IPS-15b (cell line): ENCODE measurements around the gene SLC25A48.

Experiments used
- H3K27me3 ChIP-seq: one replicate; pipeline ENCODE4 v1.6.1; 2013; ENCODE audit warnings: low read length; ENCODE audit not compliant: control insufficient read depth, insufficient read depth
- H3K36me3 ChIP-seq: one replicate; pipeline ENCODE4 v1.6.1; 2013; ENCODE audit warnings: low read length; ENCODE audit not compliant: control insufficient read depth, insufficient read depth
- H3K4me1 ChIP-seq: one replicate; pipeline ENCODE4 v1.6.1; 2013; ENCODE audit warnings: mild to moderate bottlenecking, low read length; ENCODE audit not compliant: control insufficient read depth, insufficient read depth
- H3K4me3 ChIP-seq: one replicate; pipeline ENCODE4 v1.5.1; 2013; ENCODE audit warnings: low read depth, low read length
- H3K9ac ChIP-seq: one replicate; pipeline ENCODE4 v1.6.1; 2013; ENCODE audit warnings: low read depth, mild to moderate bottlenecking, low read length
- H3K9me3 ChIP-seq: one replicate; pipeline ENCODE4 v1.6.1; 2013; ENCODE audit warnings: mild to moderate bottlenecking, low read length; ENCODE audit not compliant: control insufficient read depth, insufficient read depth

The SLC25A48 gene

DNA sequence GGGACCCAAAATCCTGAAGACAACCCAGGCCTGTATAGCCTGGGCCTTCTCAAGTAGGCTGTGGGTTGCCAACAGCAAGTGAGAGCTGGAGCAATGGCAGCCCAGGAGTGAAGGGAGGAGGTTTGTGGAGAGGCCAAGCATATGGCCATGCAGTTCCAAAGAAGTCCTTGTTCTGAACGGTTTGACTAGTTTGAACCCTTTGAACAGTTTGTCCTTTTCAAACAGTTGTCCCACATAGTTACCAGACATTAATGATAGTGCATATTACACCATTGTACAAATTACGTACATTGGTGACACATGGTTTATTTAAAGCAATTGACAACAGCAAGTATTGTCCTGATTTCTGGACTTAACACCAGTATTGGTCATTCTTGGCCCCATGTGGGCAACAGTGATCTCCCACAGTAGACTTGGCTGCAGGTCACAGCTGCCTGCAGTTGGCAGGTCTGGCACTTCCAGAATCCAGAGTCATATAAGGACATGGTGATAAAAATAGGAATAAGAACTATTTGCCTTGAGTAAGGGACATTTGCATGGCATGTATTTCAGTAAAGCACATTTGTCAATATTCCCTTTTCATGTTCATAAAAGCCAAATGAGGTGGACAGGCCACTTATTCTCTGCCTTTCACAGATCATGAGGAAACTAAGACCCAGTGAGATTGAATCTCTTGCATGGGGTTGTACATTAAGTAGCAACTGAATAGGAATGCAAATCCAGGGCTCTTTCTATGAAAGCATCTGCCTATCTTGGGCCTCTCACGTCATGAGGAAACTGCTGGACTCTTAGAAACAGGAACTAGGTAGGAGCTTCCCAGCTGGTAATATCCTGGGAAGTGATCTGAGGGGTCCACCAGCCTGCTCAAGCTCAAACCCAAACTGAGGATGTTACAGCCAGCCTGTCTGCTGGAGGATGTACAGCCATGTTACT lies 30.3 kb downstream of the SLC25A48 start:
- Histone ChIP-seq H3K9me3 (no peaks in the 10 kb centered on the region), H3K9ac (no peak overlapping the region), H3K4me3 (no peak overlapping the region), H3K4me1 (no peaks in the 10 kb centered on the region), H3K36me3 (no peaks in the 10 kb centered on the region), H3K27me3 (no peaks in the 10 kb centered on the region)

DNA sequence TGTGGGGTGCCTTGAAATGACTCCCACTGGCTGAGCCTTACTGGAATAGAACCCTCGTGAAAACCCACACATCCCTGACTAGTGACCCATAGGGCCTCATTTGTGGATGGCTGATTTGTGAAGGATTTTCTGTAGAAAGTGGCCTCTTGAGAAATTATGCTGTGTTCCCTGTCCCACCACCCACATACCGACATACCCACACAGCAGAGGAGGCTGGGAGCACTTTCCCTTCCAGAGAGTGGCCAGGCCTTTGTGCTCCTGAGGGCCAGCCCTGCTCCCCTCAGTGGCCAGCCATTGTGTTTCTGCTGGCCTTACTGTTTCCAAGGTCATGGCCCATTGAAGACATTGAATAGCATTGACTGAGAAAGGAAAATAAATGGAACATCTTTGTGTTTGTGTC lies 31.6 kb downstream of the SLC25A48 start:
- no peak overlapping the region for H3K9ac ChIP-seq
- no peaks in the 10 kb centered on the region for H3K27me3 ChIP-seq
- no peaks in the 10 kb centered on the region for H3K36me3 ChIP-seq
- no peaks in the 10 kb centered on the region for H3K4me1 ChIP-seq
- no peak overlapping the region for H3K4me3 ChIP-seq
- H3K9me3 ChIP-seq = no peaks in the 10 kb centered on the region

GRCh38 chr5:135867599-135867998 lies 33.1 kb downstream of the SLC25A48 start:
- no peaks in the 10 kb centered on the region for H3K36me3 ChIP-seq
- no peaks in the 10 kb centered on the region for H3K9me3 ChIP-seq
- no peak overlapping the region for H3K9ac ChIP-seq
- no peak overlapping the region for H3K4me3 ChIP-seq
- H3K4me1 ChIP-seq = no peaks in the 10 kb centered on the region
- H3K27me3 ChIP-seq = no peaks in the 10 kb centered on the region

GRCh38 chr5:135868681-135869080 lies 34.2 kb downstream of the SLC25A48 start:
- Histone ChIP-seq H3K36me3 (no peaks in the 10 kb centered on the region), H3K9ac (no peak overlapping the region), H3K4me3 (no peak overlapping the region), H3K9me3 (no peaks in the 10 kb centered on the region), H3K27me3 (no peaks in the 10 kb centered on the region), H3K4me1 (no peaks in the 10 kb centered on the region)

DNA sequence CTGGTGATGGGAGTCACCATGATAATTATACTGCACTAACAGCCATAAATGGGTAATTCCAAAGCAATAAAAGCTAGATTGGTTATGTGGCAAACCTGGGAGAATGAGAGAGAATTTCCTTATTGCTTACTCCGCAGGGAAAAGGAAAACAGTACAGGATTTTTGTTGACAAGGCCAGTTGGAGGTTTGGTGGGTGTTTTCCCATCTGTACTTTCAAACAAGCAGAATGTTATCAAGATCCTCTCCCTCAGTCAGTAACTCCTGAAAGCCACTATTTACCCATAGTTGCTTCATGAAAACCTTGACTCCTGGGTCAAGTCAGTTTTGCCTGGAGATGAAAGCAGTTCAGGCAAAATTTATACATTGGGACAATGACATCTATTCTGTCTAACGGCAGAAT lies 34.8 kb downstream of the SLC25A48 start:
- Histone ChIP-seq H3K36me3 (no peaks in the 10 kb centered on the region), H3K27me3 (no peaks in the 10 kb centered on the region), H3K9ac (no peak overlapping the region), H3K4me3 (no peak overlapping the region), H3K4me1 (no peaks in the 10 kb centered on the region), H3K9me3 (no peaks in the 10 kb centered on the region)

DNA sequence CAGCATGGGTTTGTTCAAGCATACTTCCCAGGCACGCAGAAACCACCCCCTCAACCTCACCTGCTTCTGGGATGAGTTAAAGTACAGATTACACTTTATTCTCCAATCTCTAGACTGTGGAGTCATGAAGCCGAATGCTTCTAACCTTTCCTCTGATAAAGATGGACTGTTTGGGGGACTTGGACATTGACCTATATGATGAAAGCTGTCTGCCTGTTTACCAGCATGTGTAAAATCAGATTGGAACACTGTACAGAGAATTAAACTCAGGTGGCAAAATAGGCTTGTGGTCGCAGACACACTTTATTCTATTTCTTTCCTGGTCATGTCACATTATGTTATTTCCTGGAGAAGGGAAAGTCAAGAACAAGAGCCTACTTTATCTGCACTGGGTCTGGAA lies 35.5 kb downstream of the SLC25A48 start:
- no peaks in the 10 kb centered on the region for H3K27me3 ChIP-seq
- H3K4me3 ChIP-seq = no peak overlapping the region
- no peaks in the 10 kb centered on the region for H3K36me3 ChIP-seq
- no peaks in the 10 kb centered on the region for H3K9me3 ChIP-seq
- no peak overlapping the region for H3K9ac ChIP-seq
- H3K4me1 ChIP-seq = no peaks in the 10 kb centered on the region

DNA sequence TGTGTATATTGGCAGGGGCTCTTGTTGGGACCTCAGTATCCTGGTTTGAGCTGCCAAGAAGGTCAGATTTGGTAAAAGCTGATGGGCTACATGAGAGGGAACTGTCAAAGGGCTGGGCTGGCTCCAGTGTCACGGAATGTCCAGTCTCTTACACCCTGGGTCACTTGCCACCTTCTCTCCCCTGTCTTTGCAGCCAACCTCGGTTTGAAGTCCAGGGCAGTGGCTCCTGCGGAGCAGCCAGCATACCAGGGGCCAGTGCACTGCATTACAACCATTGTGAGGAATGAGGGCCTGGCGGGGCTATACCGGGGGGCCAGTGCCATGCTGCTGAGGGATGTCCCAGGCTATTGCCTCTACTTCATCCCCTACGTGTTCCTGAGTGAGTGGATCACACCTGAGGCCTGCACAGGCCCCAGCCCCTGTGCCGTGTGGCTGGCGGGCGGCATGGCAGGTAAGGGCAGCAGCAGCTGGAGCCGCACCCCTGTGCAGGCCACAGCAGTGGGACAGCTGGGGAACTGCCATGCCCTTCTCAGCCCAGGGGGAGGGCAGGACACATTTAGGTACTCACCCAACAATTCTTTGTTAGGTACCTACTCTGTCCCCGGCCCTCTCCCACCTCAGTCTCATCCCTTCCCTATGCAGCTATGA lies 36.9 kb downstream of the SLC25A48 start:
- no peak overlapping the region for H3K4me3 ChIP-seq
- no peaks in the 10 kb centered on the region for H3K9me3 ChIP-seq
- no peaks in the 10 kb centered on the region for H3K36me3 ChIP-seq
- no peak overlapping the region for H3K9ac ChIP-seq
- H3K27me3 ChIP-seq = no peaks in the 10 kb centered on the region
- no peaks in the 10 kb centered on the region for H3K4me1 ChIP-seq

- no peak overlapping the region for H3K4me3 ChIP-seq
- no peaks in the 10 kb centered on the region for H3K4me1 ChIP-seq
- no peak overlapping the region for H3K9ac ChIP-seq
- no peaks in the 10 kb centered on the region for H3K9me3 ChIP-seq
- H3K36me3 ChIP-seq = no peaks in the 10 kb centered on the region
- H3K27me3 ChIP-seq = no peaks in the 10 kb centered on the region
Measured at GRCh38 chr5:135873831-135874230, 39.4 kb downstream of the SLC25A48 start.

DNA sequence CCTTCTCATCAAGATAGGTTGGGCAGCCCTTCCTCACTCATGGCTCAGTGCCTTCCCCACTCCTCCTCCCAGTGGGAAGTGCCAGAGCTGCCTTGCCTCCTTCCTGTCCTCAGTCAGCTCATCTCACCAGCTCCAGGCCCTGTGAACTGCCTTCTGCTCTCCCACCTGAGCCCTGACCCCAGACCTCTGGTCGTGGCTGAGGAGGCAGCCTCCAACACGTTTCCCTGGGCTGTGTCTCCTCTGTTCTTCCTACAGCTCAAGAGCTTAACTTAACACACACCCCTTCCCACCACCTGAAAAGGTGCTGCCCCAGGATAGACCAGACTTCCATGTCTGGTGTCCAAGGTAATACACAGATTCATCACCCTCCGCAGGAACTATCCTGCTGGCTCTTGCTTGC lies 40.0 kb downstream of the SLC25A48 start:
- H3K27me3 ChIP-seq = no peaks in the 10 kb centered on the region
- H3K4me1 ChIP-seq = no peaks in the 10 kb centered on the region
- no peaks in the 10 kb centered on the region for H3K36me3 ChIP-seq
- no peak overlapping the region for H3K4me3 ChIP-seq
- no peaks in the 10 kb centered on the region for H3K9me3 ChIP-seq
- H3K9ac ChIP-seq = no peak overlapping the region

- Histone ChIP-seq H3K36me3 (no peaks in the 10 kb centered on the region), H3K9me3 (no peaks in the 10 kb centered on the region), H3K4me3 (no peak overlapping the region), H3K4me1 (peaks cover 2% of the 10 kb centered on the region), H3K9ac (no peak overlapping the region), H3K27me3 (no peaks in the 10 kb centered on the region)
Measured at GRCh38 chr5:135875567-135875966, 41.1 kb downstream of the SLC25A48 start.

- Histone ChIP-seq H3K9ac (no peak overlapping the region), H3K36me3 (no peaks in the 10 kb centered on the region), H3K4me1 (peaks cover 6% of the 10 kb centered on the region), H3K4me3 (no peak overlapping the region), H3K9me3 (no peaks in the 10 kb centered on the region), H3K27me3 (no peaks in the 10 kb centered on the region)
Measured at GRCh38 chr5:135876146-135876545, 41.7 kb downstream of the SLC25A48 start.

- Histone ChIP-seq H3K27me3 (no peaks in the 10 kb centered on the region), H3K4me1 (peaks cover 6% of the 10 kb centered on the region), H3K36me3 (no peaks in the 10 kb centered on the region)
Measured at GRCh38 chr5:135877570-135878155, 43.2 kb downstream of the SLC25A48 start.

More at GRCh38 chr5:135877570-135878155, 43.2 kb downstream of the SLC25A48 start:
- no peak overlapping the region for H3K4me3 ChIP-seq
- no peak overlapping the region for H3K9ac ChIP-seq
- no peaks in the 10 kb centered on the region for H3K9me3 ChIP-seq
